Measurements from ENCODE around the gene ZBTB1.

Gene ZBTB1, protein sequence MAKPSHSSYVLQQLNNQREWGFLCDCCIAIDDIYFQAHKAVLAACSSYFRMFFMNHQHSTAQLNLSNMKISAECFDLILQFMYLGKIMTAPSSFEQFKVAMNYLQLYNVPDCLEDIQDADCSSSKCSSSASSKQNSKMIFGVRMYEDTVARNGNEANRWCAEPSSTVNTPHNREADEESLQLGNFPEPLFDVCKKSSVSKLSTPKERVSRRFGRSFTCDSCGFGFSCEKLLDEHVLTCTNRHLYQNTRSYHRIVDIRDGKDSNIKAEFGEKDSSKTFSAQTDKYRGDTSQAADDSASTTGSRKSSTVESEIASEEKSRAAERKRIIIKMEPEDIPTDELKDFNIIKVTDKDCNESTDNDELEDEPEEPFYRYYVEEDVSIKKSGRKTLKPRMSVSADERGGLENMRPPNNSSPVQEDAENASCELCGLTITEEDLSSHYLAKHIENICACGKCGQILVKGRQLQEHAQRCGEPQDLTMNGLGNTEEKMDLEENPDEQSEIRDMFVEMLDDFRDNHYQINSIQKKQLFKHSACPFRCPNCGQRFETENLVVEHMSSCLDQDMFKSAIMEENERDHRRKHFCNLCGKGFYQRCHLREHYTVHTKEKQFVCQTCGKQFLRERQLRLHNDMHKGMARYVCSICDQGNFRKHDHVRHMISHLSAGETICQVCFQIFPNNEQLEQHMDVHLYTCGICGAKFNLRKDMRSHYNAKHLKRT

GRCh38 chr14:64504310-64504896, at the start of gene ZBTB1:
Gene ZBTB1, plus strand, starts transcription at chr14:64504770. Its CDS starts 16,735 bp downstream, at chr14:64521505.
- peak; percentile 71 for FAIRE-seq

DNA sequence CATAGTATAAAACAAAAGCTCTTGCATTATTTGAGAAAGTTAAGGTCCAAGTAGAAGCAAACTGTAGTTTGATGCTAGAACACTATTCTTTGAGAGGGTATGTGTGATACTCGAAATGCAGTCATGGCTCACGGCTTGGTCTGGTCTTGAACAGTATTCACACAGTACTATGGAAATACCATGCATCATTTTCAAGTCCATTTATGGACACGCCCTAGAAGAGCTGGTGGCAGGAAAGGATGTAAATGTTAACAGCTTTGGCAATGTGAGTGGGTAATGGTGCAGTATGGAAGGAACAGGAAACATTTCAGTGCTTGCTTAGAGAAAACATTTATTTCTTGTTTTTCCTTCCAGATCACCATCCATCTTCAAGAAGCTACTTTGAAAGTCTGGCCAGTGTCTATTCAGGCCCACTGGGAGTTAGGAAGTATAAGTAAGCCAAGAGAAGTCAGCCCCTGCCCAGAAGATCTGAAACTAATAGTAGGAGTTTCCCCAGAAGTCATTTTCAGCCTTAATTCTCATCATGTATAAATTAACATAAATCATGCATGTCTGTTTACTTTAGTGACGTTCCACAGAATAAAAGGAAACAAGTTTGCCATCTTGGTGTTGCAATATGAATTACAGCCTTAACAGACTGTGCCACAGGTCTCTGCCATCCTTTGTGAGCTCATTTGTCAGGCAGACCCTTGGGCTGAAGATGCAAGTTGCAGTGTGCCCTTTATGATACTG, 45.0 kb upstream of the ZBTB1 start:
- no peak for DNase-seq (ENCODE audit: low spot score)

More at GRCh38 chr14:64504310-64504896, at the start of gene ZBTB1:
- peak; percentile 88 for DNase-seq (ENCODE audit: low spot score)

GRCh38 chr14:64461221-64461620, 43.3 kb upstream of the ZBTB1 start:
- no peak for FAIRE-seq
- DNase-seq (ENCODE audit: low spot score) = no peak

More for the DNA sequence above, 45.0 kb upstream of the ZBTB1 start:
- FAIRE-seq = peak; percentile 32

DNA sequence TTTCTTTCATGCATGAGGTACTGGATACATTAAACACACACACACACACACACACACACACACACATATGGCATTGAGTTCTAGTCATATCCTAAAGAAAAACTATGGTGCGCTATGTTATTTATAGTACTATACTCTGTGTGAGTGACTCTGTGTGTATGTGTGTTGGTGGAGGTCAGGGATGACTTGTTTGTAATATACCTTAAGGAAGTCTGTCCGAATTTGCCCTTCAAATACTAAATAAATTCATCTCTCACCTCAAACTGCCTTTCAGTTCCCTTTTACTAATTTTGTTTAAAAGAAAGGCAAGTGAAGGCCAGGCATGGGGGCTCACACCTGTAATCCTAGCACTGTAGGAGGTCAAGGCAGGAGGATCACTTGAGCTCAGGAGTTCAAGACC, 41.4 kb upstream of the ZBTB1 start:
- no peak for FAIRE-seq
- no peak for DNase-seq (ENCODE audit: low spot score)

DNA sequence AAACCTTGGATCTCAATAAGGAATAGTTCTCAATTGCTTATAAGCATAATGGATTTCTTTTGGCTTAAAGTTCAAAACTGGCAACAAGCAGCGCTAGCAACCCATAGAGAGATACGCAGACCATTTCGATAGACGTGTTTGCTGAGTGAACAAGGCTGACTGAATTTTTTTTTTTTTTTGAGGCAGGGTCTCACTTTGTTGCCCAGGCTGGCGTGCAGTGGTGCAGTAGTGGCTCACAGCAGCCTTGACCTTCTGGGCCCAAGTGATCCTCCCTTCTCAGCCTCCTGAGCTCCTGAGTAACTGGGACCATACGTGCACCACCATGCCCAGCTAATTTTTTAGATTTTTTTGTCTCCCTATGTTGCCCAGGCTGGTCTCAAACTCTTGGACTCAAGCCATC, 40.7 kb upstream of the ZBTB1 start:
- FAIRE-seq (no peak), DNase-seq (ENCODE audit: low spot score) (no peak)

GRCh38 chr14:64464651-64465050, 39.9 kb upstream of the ZBTB1 start:
- FAIRE-seq (peak; percentile 48), DNase-seq (ENCODE audit: low spot score) (peak; percentile 29)

GRCh38 chr14:64465191-64465822, 39.3 kb upstream of the ZBTB1 start, which contains the start of gene AKAP5:
Gene AKAP5, plus strand, starts transcription at chr14:64465499. Its CDS starts 2,896 bp downstream, at chr14:64468395.
- DNase-seq (ENCODE audit: low spot score) = peak; percentile 95
- FAIRE-seq = peak; percentile 93

DNA sequence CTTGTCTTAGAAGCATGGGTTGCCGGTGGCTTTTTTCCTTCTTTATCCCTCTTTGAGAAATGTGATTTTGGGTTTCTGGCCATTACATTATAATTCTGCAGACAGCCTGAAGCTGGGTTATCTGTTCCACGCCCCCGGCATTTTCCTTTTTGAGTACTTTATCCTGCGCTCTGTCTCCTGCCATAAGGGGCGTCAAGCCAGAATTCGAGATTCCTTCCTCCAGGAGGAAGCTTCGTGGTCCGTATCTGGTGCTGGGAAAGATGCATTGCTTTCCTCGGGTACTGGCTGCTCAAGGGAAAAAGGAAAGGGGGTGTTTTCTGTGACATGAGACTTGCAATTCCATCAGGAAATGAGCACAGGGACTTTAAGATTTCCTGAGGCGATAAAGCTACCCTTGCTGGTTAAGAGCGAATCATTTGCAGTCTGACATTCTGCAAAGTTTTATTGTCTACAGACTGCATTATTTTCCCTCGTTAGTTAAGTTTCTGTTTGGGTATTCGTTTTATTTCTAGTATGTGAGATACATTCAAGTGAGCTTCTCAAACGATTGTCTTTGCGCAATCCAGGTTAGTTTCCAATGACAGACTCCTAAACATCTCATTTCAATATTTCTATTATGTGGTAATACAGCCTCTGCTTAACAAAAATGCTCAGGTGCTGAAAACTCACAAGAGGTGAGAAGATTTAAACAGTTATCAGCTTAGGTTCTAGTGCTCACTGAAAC, 38.6 kb upstream of the ZBTB1 start:
- FAIRE-seq (peak; percentile 65), DNase-seq (ENCODE audit: low spot score) (peak; percentile 76)

DNA sequence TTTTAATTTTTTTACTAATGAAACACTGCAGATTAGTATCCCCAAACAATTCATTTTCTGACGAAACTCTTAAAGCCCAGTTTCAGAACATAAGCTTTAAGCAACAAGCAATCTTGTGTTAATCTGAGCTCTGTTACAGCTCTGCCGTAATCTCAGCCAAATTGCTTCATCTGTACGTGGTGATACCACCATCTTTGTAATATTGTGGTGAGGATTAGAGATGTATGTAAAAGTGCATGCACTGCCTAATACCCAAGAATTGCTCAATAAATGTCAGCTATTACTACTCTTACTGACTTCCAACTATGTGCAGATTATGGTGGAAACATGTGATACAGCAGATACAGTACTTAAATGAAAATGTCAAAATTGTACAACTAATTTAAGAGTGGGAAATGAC, 37.5 kb upstream of the ZBTB1 start:
- no peak for DNase-seq (ENCODE audit: low spot score)
- FAIRE-seq = peak; percentile 89

DNA sequence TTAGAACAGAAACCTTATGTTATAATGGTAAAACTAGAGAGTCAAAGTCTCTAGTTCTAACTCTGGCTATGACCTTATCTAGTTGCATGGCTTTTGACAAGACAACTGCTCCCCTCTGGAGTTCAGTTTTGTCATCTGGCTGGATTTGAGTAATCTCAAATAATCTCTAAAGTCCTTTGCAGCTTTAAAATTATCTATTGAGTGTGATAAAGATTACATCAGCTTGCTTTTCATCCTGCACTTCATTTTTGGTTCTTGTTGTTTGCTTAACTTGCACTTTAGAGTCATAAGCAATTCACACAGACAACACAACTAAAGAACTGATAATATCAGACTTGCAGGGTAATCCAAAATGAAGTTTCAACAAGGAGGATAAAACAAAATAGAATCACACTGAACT, 37.0 kb upstream of the ZBTB1 start:
- DNase-seq (ENCODE audit: low spot score) = no peak
- no peak for FAIRE-seq

DNA sequence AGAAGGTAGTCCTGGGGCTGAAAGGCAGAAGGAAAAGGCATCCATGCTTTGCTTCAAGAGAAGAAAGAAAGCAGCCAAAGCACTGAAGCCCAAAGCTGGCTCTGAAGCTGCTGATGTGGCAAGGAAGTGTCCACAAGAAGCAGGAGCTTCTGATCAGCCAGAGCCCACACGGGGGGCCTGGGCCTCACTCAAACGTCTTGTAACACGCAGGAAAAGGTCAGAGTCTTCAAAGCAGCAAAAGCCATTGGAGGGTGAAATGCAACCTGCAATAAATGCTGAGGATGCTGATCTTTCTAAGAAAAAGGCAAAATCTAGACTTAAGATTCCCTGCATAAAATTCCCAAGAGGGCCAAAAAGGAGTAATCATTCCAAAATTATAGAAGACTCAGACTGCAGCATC, 36.1 kb upstream of the ZBTB1 start:
- no peak for FAIRE-seq
- DNase-seq (ENCODE audit: low spot score) = no peak

DNA sequence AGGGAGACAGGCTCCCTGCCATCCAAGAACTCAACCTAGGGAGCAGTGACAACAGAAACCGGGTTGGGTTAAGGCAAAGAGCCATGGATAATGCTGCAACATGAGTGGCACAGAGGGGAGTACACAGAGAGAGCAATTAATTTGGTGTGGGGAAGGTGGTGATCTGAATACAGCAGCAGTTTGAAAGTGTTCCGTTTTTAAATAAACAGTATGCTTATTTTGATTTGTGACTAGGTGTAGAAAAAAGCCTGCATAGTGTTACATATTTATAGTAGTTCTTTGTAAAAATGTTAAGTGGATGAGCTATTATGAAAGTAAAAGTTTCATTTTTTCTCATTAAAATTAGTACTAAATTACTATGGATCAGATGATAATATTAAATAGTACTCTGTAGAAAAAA, 30.5 kb upstream of the ZBTB1 start:
- DNase-seq (ENCODE audit: low spot score) = no peak
- FAIRE-seq = peak; percentile 69

DNA sequence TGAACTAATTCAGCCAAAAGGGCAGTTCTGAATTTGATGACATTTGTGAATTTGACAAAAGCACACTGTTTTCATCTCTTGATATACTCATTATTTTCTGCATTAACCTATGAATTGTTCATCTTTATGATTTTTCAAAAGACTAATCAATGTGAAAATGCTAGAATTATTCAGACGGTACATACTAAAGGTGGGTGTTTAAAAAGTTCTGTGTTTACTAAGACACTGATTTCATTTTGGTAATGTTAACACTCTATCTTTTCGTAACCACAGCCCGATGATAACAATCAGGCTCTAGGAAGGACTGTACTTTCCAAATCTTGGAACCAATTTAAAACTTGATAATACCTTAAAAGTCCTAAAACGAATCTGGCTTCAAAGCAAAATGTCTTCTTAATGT, 29.9 kb upstream of the ZBTB1 start:
- DNase-seq (ENCODE audit: low spot score) (no peak), FAIRE-seq (no peak)

- FAIRE-seq (peak; percentile 91), DNase-seq (ENCODE audit: low spot score) (no peak)
Measured at GRCh38 chr14:64475585-64476273, 28.8 kb upstream of the ZBTB1 start.

DNA sequence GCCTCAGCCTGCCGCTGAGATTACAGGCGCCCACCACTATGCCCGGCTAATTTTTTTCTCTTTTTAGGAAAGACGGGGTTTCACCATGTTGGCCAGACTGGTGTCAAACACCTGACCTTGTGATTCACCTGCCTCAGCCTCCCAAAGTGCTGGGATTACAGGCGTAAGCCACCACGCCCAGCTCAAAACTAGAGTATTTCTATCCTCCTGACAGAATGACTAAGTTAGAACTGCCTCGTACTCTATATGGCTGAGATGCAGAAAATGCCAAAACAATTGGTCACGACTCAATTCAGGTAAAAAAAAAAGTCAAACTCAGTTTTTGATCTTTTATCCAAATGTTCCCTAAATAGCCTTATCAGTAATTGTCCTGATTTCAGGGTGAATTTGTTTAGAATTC, 28.1 kb upstream of the ZBTB1 start:
- DNase-seq (ENCODE audit: low spot score) = no peak
- no peak for FAIRE-seq

DNA sequence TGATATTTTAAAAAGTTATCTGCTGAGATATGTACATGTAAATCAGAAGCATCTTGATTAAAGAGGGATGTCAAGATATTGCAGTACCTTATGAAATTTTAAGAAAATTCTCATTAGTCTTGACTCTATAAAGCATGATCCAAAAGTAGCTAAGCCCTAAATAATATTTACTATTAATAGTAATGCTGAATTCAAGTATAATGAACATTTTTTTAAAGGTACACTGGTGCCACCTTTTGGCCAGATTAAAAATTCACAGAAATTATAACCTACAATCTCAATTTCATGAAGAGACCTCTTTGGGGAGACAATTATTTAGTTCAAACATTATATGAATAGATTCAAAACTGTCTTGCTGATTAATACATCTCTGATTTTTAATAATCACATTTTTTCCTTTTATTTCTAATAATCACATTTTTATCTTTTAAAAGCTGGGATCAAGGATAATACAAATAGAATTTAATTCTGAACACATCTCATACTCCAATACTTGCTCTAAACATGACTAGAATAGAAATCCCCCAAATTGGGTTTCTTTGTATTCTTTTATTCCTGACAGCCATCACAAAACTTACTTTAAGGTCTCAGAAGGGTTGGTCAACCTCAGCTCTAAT, 25.8 kb upstream of the ZBTB1 start:
- DNase-seq (ENCODE audit: low spot score) = no peak
- FAIRE-seq = no peak

GRCh38 chr14:64488590-64489099, 15.9 kb upstream of the ZBTB1 start:
- DNase-seq (ENCODE audit: low spot score) (no peak), FAIRE-seq (no peak)

GRCh38 chr14:64491637-64492036, 12.9 kb upstream of the ZBTB1 start:
- DNase-seq (ENCODE audit: low spot score) (no peak), FAIRE-seq (peak; percentile 50)

DNA sequence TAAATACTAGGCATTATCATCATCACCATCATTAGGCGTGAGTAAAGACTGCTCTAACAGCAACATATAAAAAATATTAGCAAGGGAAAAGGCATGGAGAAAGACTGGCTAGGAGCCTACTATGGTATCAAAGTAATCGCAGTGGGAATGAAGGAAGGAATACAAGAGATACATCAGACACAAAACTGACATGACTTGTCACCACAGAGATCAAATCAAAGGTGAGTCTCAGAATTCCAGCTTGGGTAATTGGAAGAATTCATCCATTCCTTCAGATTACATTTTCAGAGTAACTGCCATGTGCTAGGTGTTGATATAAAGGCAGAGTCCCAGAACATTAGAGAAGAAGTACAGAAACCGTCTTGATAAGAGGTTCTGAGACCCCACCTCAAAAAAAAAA, 11.1 kb upstream of the ZBTB1 start:
- no peak for DNase-seq (ENCODE audit: low spot score)
- peak; percentile 66 for FAIRE-seq

All from urothelium cell line (cell line).